H1 (cell line): Measurements from ENCODE around the gene LGALS4. TPM values are rescaled to one million over a fixed set of nuclear protein-coding genes. Genes with fewer than 3 reads are reported as not detected.

Experiments
- CTCF ChIA-PET: fragments of 300-600 bp; sonication (Branson Sonifier 250); formaldehyde crosslinking; loops from one replicate; lab custom pipeline; 2021; ENCODE audit not compliant: partially characterized antibody; lab: Charles Lee
- POLR2A ChIA-PET: fragments of 300-600 bp; sonication (Branson Sonifier 250); formaldehyde crosslinking; loops from one replicate; lab custom pipeline; 2021; ENCODE audit warnings: inconsistent platforms; ENCODE audit not compliant: partially characterized antibody; lab: Charles Lee
- DNase-seq, 2 experiments: peaks; one replicate each; pipeline versions ENCODE4 v3.0.0 to v3.0.0-alpha.2; 2010 to 2022; ENCODE audit warnings: low spot score in 2 of 2, low read depth in 1 of 2, mixed read lengths in 1 of 2
- FAIRE-seq: peaks from 2 replicates; lab custom pipeline; 2011; peaks lifted over from hg19 to GRCh38; lab: Jason Lieb, UNC
- H2AFZ ChIP-seq: 2 replicates; pipeline ENCODE4 v1.8.1; 2012; ENCODE audit warnings: low read length, inconsistent platforms
- H2AK5ac ChIP-seq: 2 replicates; pipeline ENCODE4 v1.6.1; 2013; ENCODE audit warnings: low read depth, low read length
- H2BK120ac ChIP-seq: replicated peaks from 2 replicates; pipeline ENCODE3; 2013; ENCODE audit warnings: low read depth, low read length, inconsistent platforms
- H2BK12ac ChIP-seq: 2 replicates; pipeline ENCODE4 v1.6.1; 2013; ENCODE audit warnings: low read depth, low read length
- H2BK15ac ChIP-seq: 2 replicates; pipeline ENCODE4 v1.6.1; 2013; ENCODE audit warnings: low read length
- H2BK20ac ChIP-seq: 2 replicates; pipeline ENCODE4 v1.6.1; 2013; ENCODE audit warnings: low read length
- H2BK5ac ChIP-seq: 2 replicates; pipeline ENCODE4 v1.6.1; 2013; ENCODE audit warnings: low read depth, low read length
- H3K14ac ChIP-seq: 2 replicates; pipeline ENCODE4 v1.6.1; 2013; ENCODE audit warnings: inconsistent platforms; ENCODE audit not compliant: insufficient read length
- H3K18ac ChIP-seq: 2 replicates; pipeline ENCODE4 v1.6.1; 2013; ENCODE audit warnings: low read length; ENCODE audit errors: extremely low read depth
- H3K23ac ChIP-seq: 2 replicates; pipeline ENCODE4 v1.6.1; 2013; ENCODE audit warnings: inconsistent platforms; ENCODE audit not compliant: insufficient read length
- H3K23me2 ChIP-seq: 2 replicates; pipeline ENCODE4 v1.6.1; 2013; ENCODE audit warnings: low read depth, low read length
- H3K27ac ChIP-seq: 2 replicates; pipeline ENCODE4 v1.6.1; 2011; ENCODE audit warnings: low read depth, low read length, inconsistent platforms
- H3K27me3 ChIP-seq, 4 experiments: replicated peaks in 1 of 4; 1 replicate in 1 of 4; 2 replicates in 3 of 4; pipeline versions ENCODE4 v1.6.1 to v1.8.1; 2011 to 2013; ENCODE audit warnings: low read length in 3 of 4, mild to moderate bottlenecking in 3 of 4, inconsistent platforms in 2 of 4, mixed read lengths in 2 of 4, moderate library complexity in 1 of 4; ENCODE audit not compliant: control insufficient read depth in 3 of 4, insufficient read depth in 3 of 4; ENCODE audit errors: extremely low read depth in 1 of 4
- H3K36me3 ChIP-seq, 4 experiments: 2 replicates each; pipeline versions ENCODE4 v1.6.1 to v1.8.1; 2011 to 2013; ENCODE audit warnings: mild to moderate bottlenecking in 4 of 4, low read length in 3 of 4, moderate library complexity in 2 of 4, control low read depth in 1 of 4, inconsistent platforms in 1 of 4; ENCODE audit not compliant: insufficient read depth in 4 of 4, control insufficient read depth in 2 of 4
- H3K4ac ChIP-seq: replicated peaks from 2 replicates; pipeline ENCODE3; 2013; ENCODE audit warnings: low read length, low read depth, mixed read lengths, inconsistent platforms; ENCODE audit not compliant: insufficient read length
- H3K4me1 ChIP-seq, 4 experiments: replicated peaks in 1 of 4; 1 replicate in 1 of 4; 2 replicates in 3 of 4; pipeline versions ENCODE4 v1.6.1 to v1.8.1; 2011 to 2013; ENCODE audit warnings: low read length in 3 of 4, inconsistent platforms in 2 of 4, mixed read lengths in 1 of 4; ENCODE audit not compliant: insufficient read depth in 4 of 4, control insufficient read depth in 3 of 4
- H3K4me2 ChIP-seq, 2 experiments: 2 replicates each; pipeline versions ENCODE4 v1.6.1 to v1.8.1; 2011 to 2013; ENCODE audit warnings: low read depth in 2 of 2, low read length in 2 of 2, control low read depth in 1 of 2, inconsistent platforms in 1 of 2, mild to moderate bottlenecking in 1 of 2; ENCODE audit not compliant: insufficient read depth in 1 of 2
- H3K4me3 ChIP-seq, 4 experiments: fragments of 200-600, 300-600 bp in 1 of 4; sonication (generic), shearing (Covaris generic), sonication (Bioruptor Twin) in 1 of 4; 2 replicates each; pipeline versions ENCODE4 v1.5.1 to v1.8.1; 2011 to 2016; ENCODE audit warnings: low read length in 4 of 4, low read depth in 3 of 4, control low read depth in 2 of 4, inconsistent platforms in 2 of 4, mild to moderate bottlenecking in 2 of 4, mixed read lengths in 1 of 4, moderate library complexity in 1 of 4; ENCODE audit not compliant: insufficient read depth in 2 of 4; ENCODE audit errors: extremely low read depth in 1 of 4
- H3K56ac ChIP-seq: replicated peaks from 2 replicates; pipeline ENCODE3; 2013; ENCODE audit warnings: low read depth, mild to moderate bottlenecking, mixed read lengths, low read length, inconsistent platforms; ENCODE audit not compliant: insufficient read length
- H3K79me1 ChIP-seq: 2 replicates; pipeline ENCODE4 v1.6.1; 2013; ENCODE audit warnings: low read depth, low read length, control low read depth
- H3K79me2 ChIP-seq, 2 experiments: 2 replicates each; pipeline versions ENCODE4 v1.6.1 to v1.8.1; 2012 to 2013; ENCODE audit warnings: low read length in 2 of 2, mild to moderate bottlenecking in 2 of 2, inconsistent platforms in 1 of 2; ENCODE audit not compliant: insufficient read depth in 2 of 2, control insufficient read depth in 1 of 2
- H3K9ac ChIP-seq, 4 experiments: replicated peaks in 1 of 4; 1 replicate in 1 of 4; 2 replicates in 3 of 4; pipeline versions ENCODE4 v1.6.1 to v1.8.1; 2011 to 2013; ENCODE audit warnings: low read depth in 3 of 4, low read length in 3 of 4, control low read depth in 2 of 4, mild to moderate bottlenecking in 2 of 4, moderate library complexity in 2 of 4, inconsistent platforms in 1 of 4; ENCODE audit errors: extremely low read depth in 1 of 4
- H3K9me3 ChIP-seq, 2 experiments: 2 replicates each; pipeline versions ENCODE4 v1.6.1 to v1.8.1; 2012 to 2013; ENCODE audit warnings: mild to moderate bottlenecking in 2 of 2, moderate library complexity in 2 of 2, control low read depth in 1 of 2, inconsistent platforms in 1 of 2, low read depth in 1 of 2, low read length in 1 of 2, mixed read lengths in 1 of 2; ENCODE audit not compliant: insufficient read depth in 2 of 2
- H4K20me1 ChIP-seq, 2 experiments: replicated peaks in 1 of 2; 2 replicates each; pipeline versions ENCODE3 to v1.8.1; 2011 to 2013; ENCODE audit warnings: inconsistent platforms in 2 of 2, low read length in 2 of 2, mild to moderate bottlenecking in 1 of 2; ENCODE audit not compliant: insufficient read depth in 2 of 2, control insufficient read depth in 1 of 2
- H4K5ac ChIP-seq: 2 replicates; pipeline ENCODE4 v1.6.1; 2013; ENCODE audit warnings: low read length, low read depth, mixed read lengths, inconsistent platforms; ENCODE audit not compliant: insufficient read length
- H4K8ac ChIP-seq: 2 replicates; pipeline ENCODE4 v1.8.0; 2013; ENCODE audit warnings: mild to moderate bottlenecking, moderate library complexity, low read length, inconsistent platforms; ENCODE audit not compliant: insufficient read depth; ENCODE audit errors: extremely low read depth
- H4K91ac ChIP-seq: replicated peaks from 2 replicates; pipeline ENCODE3; 2013; ENCODE audit warnings: low read length, mixed read lengths, inconsistent platforms; ENCODE audit not compliant: insufficient read length
- CTCF ChIP-seq, 3 experiments: IDR thresholded peaks; 1 replicate in 2 of 3; 2 replicates in 1 of 3; pipeline versions ENCODE4 v1.5.1 to v1.6.1; 2011; ENCODE audit warnings: low read length in 3 of 3, mild to moderate bottlenecking in 3 of 3, inconsistent platforms in 2 of 3, low read depth in 1 of 3, moderate library complexity in 1 of 3; ENCODE audit not compliant: insufficient read depth in 1 of 3; ENCODE audit errors: control extremely low read depth in 1 of 3
- GABPA ChIP-seq: IDR thresholded peaks from 2 replicates; pipeline ENCODE4 v1.6.1; 2011; ENCODE audit warnings: mild to moderate bottlenecking, low read length, moderate library complexity, borderline replicate concordance; ENCODE audit not compliant: insufficient read depth
- HDAC2 ChIP-seq, 2 experiments: fragments of 300-600 bp in 1 of 2; sonication (generic) in 1 of 2; IDR thresholded peaks; 2 replicates each; pipeline ENCODE4 v1.6.1; 2011 to 2012; ENCODE audit warnings: low read depth in 2 of 2, low read length in 2 of 2, mild to moderate bottlenecking in 2 of 2, moderate library complexity in 2 of 2, borderline replicate concordance in 1 of 2, inconsistent platforms in 1 of 2
- MAX ChIP-seq: IDR thresholded peaks from 2 replicates; pipeline ENCODE4 v1.6.1; 2012; ENCODE audit warnings: inconsistent platforms
- RAD21 ChIP-seq, 2 experiments: IDR thresholded peaks in 1 of 2; conservative IDR thresholded peaks in 1 of 2; 2 replicates each; pipeline ENCODE4 v1.6.1; 2011; ENCODE audit warnings: low read depth in 2 of 2, low read length in 2 of 2, improper control_type of control experiment in 1 of 2, inconsistent platforms in 1 of 2, mild to moderate bottlenecking in 1 of 2, moderate library complexity in 1 of 2
- SP1 ChIP-seq: IDR thresholded peaks from 2 replicates; pipeline ENCODE4 v1.6.1; 2011; ENCODE audit warnings: low read depth, low read length
- SP4 ChIP-seq: IDR thresholded peaks from 2 replicates; pipeline ENCODE4 v1.6.1; 2012; ENCODE audit warnings: low read length, inconsistent platforms
- ZNF274 ChIP-seq: IDR thresholded peaks from 2 replicates; pipeline ENCODE4 v1.7.0; 2012; ENCODE audit warnings: low read length, borderline replicate concordance; ENCODE audit errors: extremely low read depth
- WGBS, 2 experiments: shearing (Covaris generic) in 1 of 2; methylation state at CpG; one replicate each; pipeline versions ENCODE4 v1.1.6 to v1.1.7; 2013 to 2015; ENCODE audit warnings: low lambda C conversion rate in 2 of 2, mixed read lengths in 2 of 2, inconsistent platforms in 1 of 2, low coverage in 1 of 2, missing lambda C conversion rate in 1 of 2; ENCODE audit not compliant: insufficient replicate concordance in 2 of 2, insufficient coverage in 1 of 2, insufficient read length in 1 of 2; ENCODE audit errors: extremely low coverage in 1 of 2, missing lambda C conversion rate in 1 of 2; 5-methylcytosine and 5-hydroxymethylcytosine counted together
- polyA plus RNA-seq, 7 experiments: library from polyadenylated mRNA; depleted of rRNA in 3 of 7; stranded (reverse) in 5 of 7; unstranded in 2 of 7; fragments of >200 nt in 5 of 7; fragments of 200-250 nt in 2 of 7; gene quantifications; 1 replicate in 5 of 7; 2 replicates in 1 of 7; 4 replicates in 1 of 7; pipeline versions ENCODE4 v1.2.1 to v1.2.3, GENCODE V29; 2011 to 2013; ENCODE audit warnings: missing spikeins in 2 of 7, mixed read lengths in 2 of 7
- total RNA-seq: library from RNA; stranded (reverse); fragmentation: NEBNext Ultra II Directional; extraction: Animal tissue kit (Norgen Biotek cat#: 25700); gene quantifications from 2 replicates; pipeline ENCODE4 v1.2.1, GENCODE V29; 2021

LGALS4 gene
- total and polyA plus RNA-seq, 2 of the 8 experiments (the other 6 are each of a cell fraction or from before 2014, with no cell fraction given), result 0.32 to 0.37 TPM

- WGBS, 2 experiments, result 37% methylated on average over 20 of the region's 42 CpGs; no CpG with 5 or more reads in 1 of the 2 experiments
- no peak overlapping the region for H3K23ac ChIP-seq
- no peak overlapping the region for H3K27ac ChIP-seq
- H2BK12ac ChIP-seq, result peak overlapping the region; percentile 60; the same call in 1 of the 2 replicates
- H3K9ac ChIP-seq, result no peak overlapping the region
- H4K20me1 ChIP-seq, result no peaks in the 10 kb centered on the region
- no peaks in the 10 kb centered on the region for H3K4me1 ChIP-seq
- H3K4me3 ChIP-seq, result peak overlapping the region in 1 of 4 experiments; percentile 39; a peak in 1 of 8 replicates
- peak overlapping the region in 1 of 2 experiments; percentile 44; a peak in 1 of 4 replicates for H3K4me2 ChIP-seq
- FAIRE-seq (no peak), DNase-seq (peak in 1 of 2 experiments; percentile 93)
- CTCF ChIA-PET, result interaction anchor here (0.6 to 1.3 kb wide), 20 partner anchors 9 to 254 kb away, joined by 3 to 14 read pairs (median 4); partner anchors contain the start of gene ECH1
- H3K14ac ChIP-seq, result no peak overlapping the region
- H4K8ac ChIP-seq, result peak overlapping the region; percentile 95; the same call in 1 of the 2 replicates
- no peaks in the 10 kb centered on the region for H3K36me3 ChIP-seq
- H3K23me2 ChIP-seq, result no peaks in the 10 kb centered on the region
- POLR2A ChIA-PET, result interaction anchor here (0.9 to 1.6 kb wide), 7 partner anchors 11 to 118 kb away, joined by 3 to 7 read pairs (median 4); no protein-coding TSS in a partner anchor
- H2BK20ac ChIP-seq, result no peak overlapping the region
- H3K4ac ChIP-seq, result no peak overlapping the region
- H3K79me2 ChIP-seq, result no peaks in the 10 kb centered on the region
- no peak overlapping the region; the same call in 1 of the 2 replicates for H2BK5ac ChIP-seq
- H2BK15ac ChIP-seq, result no peak overlapping the region
- no peak overlapping the region for H3K56ac ChIP-seq
- H3K18ac ChIP-seq, result peak overlapping the region; percentile 60
- no peak overlapping the region for H4K91ac ChIP-seq
- no peak overlapping the region for H2BK120ac ChIP-seq
- H4K5ac ChIP-seq, result no peak overlapping the region
- no peaks in the 10 kb centered on the region for H3K79me1 ChIP-seq
- H3K9me3 ChIP-seq, result no peaks in the 10 kb centered on the region
- H3K27me3 ChIP-seq, result no peaks in the 10 kb centered on the region; a peak in 1 of 7 replicates
- H2AFZ ChIP-seq, result peak overlapping the region; percentile 29; the same call in 1 of the 2 replicates
- no peak overlapping the region for H2AK5ac ChIP-seq
- TF ChIP-seq SP4, result no peak
- TF ChIP-seq ZNF274, result no peak
- no peak for TF ChIP-seq HDAC2 (IDR thresholded peaks at IDR 0.05; ENCODE audit: borderline replicate concordance in 1 of 2, low read depth in 2 of 2, low read length in 2 of 2)
- TF ChIP-seq SP1, result no peak
- TF ChIP-seq RAD21 (IDR thresholded peaks at IDR 0.05 in 1 of 2, conservative IDR thresholded peaks at IDR 0.05 in 1 of 2; ENCODE audit: low read depth in 2 of 2, low read length in 2 of 2), result peak; percentile 40 to 61; a peak in 3 of 4 replicates
- peak; percentile 67 to 70 (median 70) for TF ChIP-seq CTCF (IDR thresholded peaks at IDR 0.05; ENCODE audit: control extremely low read depth in 1 of 3, insufficient read depth in 1 of 3, low read depth in 1 of 3, low read length in 3 of 3)
- peak; percentile 89 for TF ChIP-seq MAX
- TF ChIP-seq GABPA, result peak; percentile 75; the same call in 1 of the 2 replicates
These were observed 43.0 kb downstream of the LGALS4 start for GRCh38 chr19:38769635-38770211.
